HEK293 (cell line): Measurements from ENCODE around the gene EFCC1.

Source experiments
- CTCF ChIA-PET: fragments of 350-600 bp; formaldehyde crosslinking; extraction: SDS; loops from one replicate; lab custom pipeline; 2021; ENCODE audit warnings: antibody characterized with exemption; lab: Yijun Ruan, JAX
- POLR2A ChIA-PET: fragments of 300-600 bp; formaldehyde crosslinking; extraction: SDS; loops from one replicate; lab custom pipeline; 2020; ENCODE audit warnings: antibody characterized with exemption, inconsistent platforms; lab: Yijun Ruan, JAX
- H3K27ac ChIP-seq: fragments of 200-500 bp; sonication (Bioruptor generic); 2 replicates; pipeline ENCODE4 v1.5.1; 2014; ENCODE audit warnings: low read depth, low read length, control low read depth, inconsistent platforms; ENCODE audit errors: extremely low read depth
- H3K36me3 ChIP-seq, 2 experiments: fragments of 200-500 bp in 1 of 2; sonication (Bioruptor generic) in 1 of 2; 1 replicate in 1 of 2; 2 replicates in 1 of 2; pipeline ENCODE4 v1.5.1; 2014 to 2017; ENCODE audit warnings: inconsistent platforms in 2 of 2, low read length in 2 of 2; ENCODE audit not compliant: control insufficient read depth in 2 of 2, insufficient read depth in 1 of 2
- H3K4me1 ChIP-seq: fragments of 200-500 bp; sonication (Bioruptor generic); 2 replicates; pipeline ENCODE4 v1.5.1; 2014; ENCODE audit warnings: mild to moderate bottlenecking, low read length, inconsistent platforms; ENCODE audit not compliant: control insufficient read depth, insufficient read depth
- H3K4me3 ChIP-seq: 2 replicates; pipeline ENCODE4 v1.5.1; 2011; ENCODE audit warnings: low read depth, mild to moderate bottlenecking, control low read depth, low read length, moderate library complexity
- H3K9me3 ChIP-seq: fragments of 200-500 bp; sonication (Bioruptor generic); 2 replicates; pipeline ENCODE4 v1.5.1; 2014; ENCODE audit warnings: low read depth, low read length, inconsistent platforms; ENCODE audit not compliant: control insufficient read depth, insufficient read depth
- AEBP2 ChIP-seq: fragments of 450-650 bp; formaldehyde crosslinking; IDR thresholded peaks from 2 replicates; pipeline ENCODE4 v1.5.1; 2016; ENCODE audit warnings: missing biosample characterization, missing genetic modification characterization, borderline replicate concordance
- HOXA7 ChIP-seq: sonication (generic); formaldehyde crosslinking; IDR thresholded peaks from 2 replicates; pipeline ENCODE4 v1.8.1; 2022; ENCODE audit warnings: missing genetic modification reagents, borderline replicate concordance
- KLF9 ChIP-seq: fragments of 450-650 bp; formaldehyde crosslinking; IDR thresholded peaks from 2 replicates; pipeline ENCODE4 v1.5.1; 2016; ENCODE audit warnings: missing biosample characterization, missing genetic modification characterization, low read depth
- SALL2 ChIP-seq: fragments of 450-650 bp; formaldehyde crosslinking; IDR thresholded peaks from 2 replicates; pipeline ENCODE4 v1.5.0; 2017; ENCODE audit warnings: missing biosample characterization, mild to moderate bottlenecking, missing genetic modification characterization, borderline replicate concordance
- ZBTB21 ChIP-seq: fragments of 450-650 bp; formaldehyde crosslinking; IDR thresholded peaks from 2 replicates; pipeline ENCODE4 v1.5.1; 2017; ENCODE audit warnings: missing biosample characterization, missing genetic modification characterization
- ZBTB48 ChIP-seq: fragments of 450-650 bp; formaldehyde crosslinking; IDR thresholded peaks from 2 replicates; pipeline ENCODE4 v1.5.1; 2016; ENCODE audit warnings: missing biosample characterization, missing genetic modification characterization
- ZFP41 ChIP-seq: fragments of 450-650 bp; formaldehyde crosslinking; IDR thresholded peaks from 2 replicates; pipeline ENCODE4 v1.5.1; 2016; ENCODE audit warnings: missing biosample characterization, missing genetic modification characterization, borderline replicate concordance
- ZNF266 ChIP-seq: fragments of 450-650 bp; formaldehyde crosslinking; IDR thresholded peaks from 2 replicates; pipeline ENCODE4 v1.5.1; 2016; ENCODE audit warnings: missing biosample characterization, missing genetic modification characterization, low read depth
- ZNF433 ChIP-seq: fragments of 450-650 bp; formaldehyde crosslinking; IDR thresholded peaks from 2 replicates; pipeline ENCODE4 v1.5.1; 2016; ENCODE audit warnings: missing biosample characterization, missing genetic modification characterization, low read depth
- ZNF513 ChIP-seq: fragments of 450-650 bp; IDR thresholded peaks from 2 replicates; pipeline ENCODE4 v1.5.1; 2018; ENCODE audit warnings: missing biosample characterization, missing genetic modification characterization
- ZNF549 ChIP-seq: fragments of 450-650 bp; IDR thresholded peaks from 2 replicates; pipeline ENCODE4 v1.5.1; 2018; ENCODE audit warnings: missing biosample characterization, missing genetic modification characterization, mild to moderate bottlenecking, inconsistent platforms, moderate library complexity
- ZNF558 ChIP-seq: fragments of 450-650 bp; formaldehyde crosslinking; IDR thresholded peaks from 2 replicates; pipeline ENCODE4 v1.5.1; 2016; ENCODE audit warnings: missing biosample characterization, missing genetic modification characterization
- ZNF654 ChIP-seq: fragments of 450-650 bp; formaldehyde crosslinking; IDR thresholded peaks from 2 replicates; pipeline ENCODE4 v1.5.1; 2016; ENCODE audit warnings: low read depth, missing biosample characterization, missing genetic modification characterization
- ZNF660 ChIP-seq: fragments of 450-650 bp; IDR thresholded peaks from 2 replicates; pipeline ENCODE4 v1.5.1; 2018; ENCODE audit warnings: missing biosample characterization, mild to moderate bottlenecking, missing genetic modification characterization
- TF ChIP-seq, protein P1 (sequence below): fragments of 450-650 bp; formaldehyde crosslinking; conservative IDR thresholded peaks from 2 replicates; pipeline ENCODE4 v1.5.1; 2016; ENCODE audit warnings: low read depth, missing biosample characterization, missing genetic modification characterization

Gene EFCC1

GRCh38 chr3:128970740-128971047 is 30.4 kb upstream of the EFCC1 start:
- Histone ChIP-seq H3K9me3 (no peaks in the 10 kb centered on the region), H3K4me1 (no peaks in the 10 kb centered on the region), H3K4me3 (no peak overlapping the region)
- ChIA-PET POLR2A (interaction anchor here (0.9 to 1.0 kb wide), 2 partner anchors 276 to 278 kb away, joined by 3 read pairs; partner anchors contain the start of gene COPG1), CTCF (interaction anchor here (0.6 to 5.6 kb wide), 55 partner anchors 10 to 1917 kb away, joined by 3 to 109 read pairs (median 5); partner anchors contain the start of genes ACAD9, CFAP92 and RAB43)
- TF ChIP-seq ZNF433 (tag by site-specific recombination) (no peak), HOXA7 (no peak), SALL2 (tag by site-specific recombination) (no peak)
- TF ChIP-seq, protein P1, sequence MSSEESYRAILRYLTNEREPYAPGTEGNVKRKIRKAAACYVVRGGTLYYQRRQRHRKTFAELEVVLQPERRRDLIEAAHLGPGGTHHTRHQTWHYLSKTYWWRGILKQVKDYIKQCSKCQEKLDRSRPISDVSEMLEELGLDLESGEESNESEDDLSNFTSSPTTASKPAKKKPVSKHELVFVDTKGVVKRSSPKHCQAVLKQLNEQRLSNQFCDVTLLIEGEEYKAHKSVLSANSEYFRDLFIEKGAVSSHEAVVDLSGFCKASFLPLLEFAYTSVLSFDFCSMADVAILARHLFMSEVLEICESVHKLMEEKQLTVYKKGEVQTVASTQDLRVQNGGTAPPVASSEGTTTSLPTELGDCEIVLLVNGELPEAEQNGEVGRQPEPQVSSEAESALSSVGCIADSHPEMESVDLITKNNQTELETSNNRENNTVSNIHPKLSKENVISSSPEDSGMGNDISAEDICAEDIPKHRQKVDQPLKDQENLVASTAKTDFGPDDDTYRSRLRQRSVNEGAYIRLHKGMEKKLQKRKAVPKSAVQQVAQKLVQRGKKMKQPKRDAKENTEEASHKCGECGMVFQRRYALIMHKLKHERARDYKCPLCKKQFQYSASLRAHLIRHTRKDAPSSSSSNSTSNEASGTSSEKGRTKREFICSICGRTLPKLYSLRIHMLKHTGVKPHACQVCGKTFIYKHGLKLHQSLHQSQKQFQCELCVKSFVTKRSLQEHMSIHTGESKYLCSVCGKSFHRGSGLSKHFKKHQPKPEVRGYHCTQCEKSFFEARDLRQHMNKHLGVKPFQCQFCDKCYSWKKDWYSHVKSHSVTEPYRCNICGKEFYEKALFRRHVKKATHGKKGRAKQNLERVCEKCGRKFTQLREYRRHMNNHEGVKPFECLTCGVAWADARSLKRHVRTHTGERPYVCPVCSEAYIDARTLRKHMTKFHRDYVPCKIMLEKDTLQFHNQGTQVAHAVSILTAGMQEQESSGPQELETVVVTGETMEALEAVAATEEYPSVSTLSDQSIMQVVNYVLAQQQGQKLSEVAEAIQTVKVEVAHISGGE: no peak
- TF ChIP-seq, all 188 proteins: peak for 0
- Histone ChIP-seq H3K36me3 (no peaks in the 10 kb centered on the region), H3K27ac (no peak overlapping the region)

GRCh38 chr3:128971421-128972100 is 29.5 kb upstream of the EFCC1 start:
- Histone ChIP-seq H3K4me3 (no peak overlapping the region), H3K27ac (no peak overlapping the region), H3K4me1 (no peaks in the 10 kb centered on the region), H3K9me3 (no peaks in the 10 kb centered on the region), H3K36me3 (no peaks in the 10 kb centered on the region)
- CTCF ChIA-PET: interaction anchor here (0.6 to 5.6 kb wide), 21 partner anchors 11 to 412 kb away, joined by 3 to 109 read pairs (median 8); partner anchors contain the start of gene CFAP92
- POLR2A ChIA-PET: interaction anchor here (0.9 kb wide), 1 partner anchor 277 kb away, joined by 3 read pairs; the partner anchor contains the start of gene COPG1
- TF ChIP-seq ZNF654 (tag by site-specific recombination) (no peak), AEBP2 (tag by site-specific recombination) (no peak), ZBTB21 (tag by site-specific recombination) (no peak), ZNF266 (tag by site-specific recombination) (no peak), ZNF549 (tag by site-specific recombination) (no peak), ZFP41 (tag by site-specific recombination) (no peak), KLF9 (tag by site-specific recombination) (no peak)

GRCh38 chr3:128973988-128974564 is 27.0 kb upstream of the EFCC1 start:
- no peak overlapping the region for H3K27ac ChIP-seq
- H3K4me3 ChIP-seq: no peak overlapping the region
- no peaks in the 10 kb centered on the region for H3K36me3 ChIP-seq
- ChIA-PET CTCF (no interaction called here), POLR2A (no interaction called here)
- no peaks in the 10 kb centered on the region for H3K9me3 ChIP-seq
- no peaks in the 10 kb centered on the region for H3K4me1 ChIP-seq
- TF ChIP-seq ZNF513 (no peak), ZBTB48 (tag by site-specific recombination) (no peak), ZNF558 (tag by site-specific recombination) (no peak), ZNF660 (no peak)
